HG02623 (cell line): ENCODE data around the gene RALGAPA1.

ENCODE experiments used
- ATAC-seq: cut with Tn5 transposase; IDR thresholded peaks from one replicate; pipeline ENCODE4 v1.9.1; 2021; ENCODE audit warnings: moderate library complexity; ENCODE audit not compliant: unreplicated experiment

RALGAPA1 gene

GRCh38 chr14:35553808-35554207 is 255.3 kb downstream of the RALGAPA1 start:
- ATAC-seq: no peak

GRCh38 chr14:35551081-35551480 is 258.0 kb downstream of the RALGAPA1 start:
- no peak for ATAC-seq

- ATAC-seq: no peak
Measured at GRCh38 chr14:35549551-35549950, 259.5 kb downstream of the RALGAPA1 start.

- ATAC-seq: no peak
Measured at GRCh38 chr14:35543006-35543405, 266.1 kb downstream of the RALGAPA1 start.

GRCh38 chr14:35539969-35540368 is 269.1 kb downstream of the RALGAPA1 start:
- ATAC-seq: no peak

GRCh38 chr14:35535483-35536112 is 273.5 kb downstream of the RALGAPA1 start:
- no peak for ATAC-seq

- ATAC-seq: peak; percentile 56
Measured at GRCh38 chr14:35534873-35535482, 274.1 kb downstream of the RALGAPA1 start.

- ATAC-seq: peak; percentile 18
Measured at GRCh38 chr14:35534208-35534872, 274.8 kb downstream of the RALGAPA1 start.

- peak; percentile 68 for ATAC-seq
Measured at GRCh38 chr14:35533357-35534207, 275.5 kb downstream of the RALGAPA1 start, which contains the start of gene INSM2. Gene INSM2 (plus strand): TSS chr14:35534164. CDS start chr14:35534253, 89 bp downstream.

- no peak for ATAC-seq
Measured at GRCh38 chr14:35532783-35533356, 276.2 kb downstream of the RALGAPA1 start.

- ATAC-seq: no peak
Measured at GRCh38 chr14:35531960-35532747, 276.9 kb downstream of the RALGAPA1 start.

GRCh38 chr14:35526962-35527361 is 282.1 kb downstream of the RALGAPA1 start:
- ATAC-seq: no peak

- no peak for ATAC-seq
Measured at GRCh38 chr14:35525695-35526094, 283.4 kb downstream of the RALGAPA1 start.

GRCh38 chr14:35519986-35520385 is 289.1 kb downstream of the RALGAPA1 start:
- no peak for ATAC-seq

- no peak for ATAC-seq
Measured at GRCh38 chr14:35515916-35516315, 293.2 kb downstream of the RALGAPA1 start.

- ATAC-seq: no peak
Measured at GRCh38 chr14:35512765-35513164, 296.3 kb downstream of the RALGAPA1 start.

- no peak for ATAC-seq
Measured at GRCh38 chr14:35509846-35510245, 299.2 kb downstream of the RALGAPA1 start.

GRCh38 chr14:35506927-35507326 is 302.2 kb downstream of the RALGAPA1 start:
- no peak for ATAC-seq

GRCh38 chr14:35506461-35506860 is 302.6 kb downstream of the RALGAPA1 start:
- no peak for ATAC-seq

GRCh38 chr14:35504260-35504659 is 304.8 kb downstream of the RALGAPA1 start:
- no peak for ATAC-seq
